ENCODE data around the gene LPP. TPM values are rescaled to one million over a fixed set of nuclear protein-coding genes. Genes with fewer than 3 reads are reported as not detected.

LPP gene
- total RNA-seq, 1 donor = 77.4 TPM

DNA sequence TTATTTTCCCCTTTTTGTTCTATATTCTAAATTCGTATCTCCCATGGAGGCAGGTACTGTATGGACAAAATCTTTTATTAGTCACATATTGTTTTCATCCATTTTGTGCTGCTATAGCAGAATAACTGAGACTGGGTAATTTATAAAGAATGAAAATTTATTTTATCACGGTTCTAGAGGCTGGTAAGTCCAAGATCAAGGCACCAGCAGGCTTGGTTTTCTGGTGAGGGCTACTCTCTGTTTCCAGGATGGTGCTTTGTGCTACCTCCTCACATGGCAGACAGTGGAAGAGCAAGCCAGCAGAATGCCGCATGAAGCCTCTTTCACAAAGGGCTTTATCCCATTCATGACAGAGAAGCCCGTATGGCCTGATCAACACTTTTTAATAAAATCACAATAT, 595.9 kb downstream of the LPP start:
- H3K4me3 ChIP-seq (ENCODE audit: insufficient read depth, low read length) = no peak overlapping the region
- TF ChIP-seq CTCF (IDR thresholded peaks at IDR 0.05; ENCODE audit: extremely low read depth, low read depth, low read length) = no peak
- no peaks in the 10 kb centered on the region for H3K36me3 ChIP-seq (ENCODE audit: insufficient read depth, low read length)
- H4K20me1 ChIP-seq (ENCODE audit: insufficient read depth, low read length) = no peaks in the 10 kb centered on the region
- H3K79me2 ChIP-seq (ENCODE audit: insufficient read depth, low read length) = peaks cover 2% of the 10 kb centered on the region
- H2AFZ ChIP-seq (ENCODE audit: low read length) = no peak overlapping the region
- no peaks in the 10 kb centered on the region for H3K9me3 ChIP-seq (ENCODE audit: low read depth, low read length)
- no peak overlapping the region for H3K27ac ChIP-seq (ENCODE audit: low read depth, low read length)
- DNase-seq (ENCODE audit: insufficient read length, low spot score, missing footprints) = no peak
- no peaks in the 10 kb centered on the region for H3K4me1 ChIP-seq (ENCODE audit: insufficient read depth, low read length)
- H3K4me2 ChIP-seq (ENCODE audit: insufficient read depth, low read length) = no peak overlapping the region
- H3K27me3 ChIP-seq (ENCODE audit: insufficient read depth, low read length) = no peaks in the 10 kb centered on the region

DNA sequence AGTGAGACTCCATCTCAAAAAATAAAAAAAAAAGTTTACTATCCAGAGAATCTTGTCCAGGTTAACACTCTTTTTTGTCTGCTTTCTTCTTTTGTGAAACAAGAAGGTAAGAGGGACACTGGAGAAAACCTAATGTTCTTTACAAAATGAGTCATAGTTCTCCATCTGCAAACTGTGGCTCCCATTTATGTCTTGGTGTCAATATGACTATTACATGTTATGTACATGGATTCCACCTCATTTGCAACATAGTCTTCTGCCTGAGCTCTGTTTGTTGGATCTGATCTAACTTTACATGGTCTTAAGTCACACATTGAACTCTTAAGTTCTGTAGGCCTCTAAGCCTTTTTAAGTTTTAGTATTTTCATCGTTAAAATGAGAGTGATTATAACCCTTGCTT, 596.7 kb downstream of the LPP start:
- no peak for TF ChIP-seq CTCF (IDR thresholded peaks at IDR 0.05; ENCODE audit: extremely low read depth, low read depth, low read length)
- Histone ChIP-seq H3K79me2 (ENCODE audit: insufficient read depth, low read length) (peaks cover 2% of the 10 kb centered on the region), H3K4me1 (ENCODE audit: insufficient read depth, low read length) (no peaks in the 10 kb centered on the region), H3K4me2 (ENCODE audit: insufficient read depth, low read length) (no peak overlapping the region), H3K27ac (ENCODE audit: low read depth, low read length) (no peak overlapping the region), H3K9me3 (ENCODE audit: low read depth, low read length) (no peaks in the 10 kb centered on the region), H3K27me3 (ENCODE audit: insufficient read depth, low read length) (no peaks in the 10 kb centered on the region), H2AFZ (ENCODE audit: low read length) (no peak overlapping the region), H4K20me1 (ENCODE audit: insufficient read depth, low read length) (no peaks in the 10 kb centered on the region), H3K36me3 (ENCODE audit: insufficient read depth, low read length) (no peaks in the 10 kb centered on the region), H3K4me3 (ENCODE audit: insufficient read depth, low read length) (no peak overlapping the region)
- DNase-seq (ENCODE audit: insufficient read length, low spot score, missing footprints) = no peak

DNA sequence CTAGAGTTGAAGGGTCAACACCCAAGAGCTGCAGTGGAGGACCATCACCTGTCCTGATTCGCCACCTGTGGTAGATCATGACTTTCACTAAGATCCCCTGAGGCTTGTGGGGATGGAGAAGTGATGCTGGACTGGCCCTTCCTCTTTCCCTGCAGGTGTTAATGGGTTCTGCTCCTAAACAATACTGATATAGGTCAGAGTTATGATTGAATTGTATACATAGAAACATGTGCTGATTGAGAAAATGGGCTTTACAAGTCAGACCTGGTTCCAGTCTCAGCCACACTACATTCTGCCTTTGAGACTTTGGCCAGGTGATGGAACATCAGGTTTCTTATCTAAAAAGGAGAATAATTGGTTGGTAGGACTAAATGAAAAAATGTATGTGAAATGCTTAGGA, 598.9 kb downstream of the LPP start:
- no peaks in the 10 kb centered on the region for H3K36me3 ChIP-seq (ENCODE audit: insufficient read depth, low read length)
- H3K9me3 ChIP-seq (ENCODE audit: low read depth, low read length) = no peaks in the 10 kb centered on the region
- no peaks in the 10 kb centered on the region for H3K27me3 ChIP-seq (ENCODE audit: insufficient read depth, low read length)
- no peaks in the 10 kb centered on the region for H4K20me1 ChIP-seq (ENCODE audit: insufficient read depth, low read length)
- TF ChIP-seq CTCF (IDR thresholded peaks at IDR 0.05; ENCODE audit: extremely low read depth, low read depth, low read length) = no peak
- no peak overlapping the region for H3K4me2 ChIP-seq (ENCODE audit: insufficient read depth, low read length)
- DNase-seq (ENCODE audit: insufficient read length, low spot score, missing footprints) = no peak
- H3K79me2 ChIP-seq (ENCODE audit: insufficient read depth, low read length) = no peaks in the 10 kb centered on the region
- H3K27ac ChIP-seq (ENCODE audit: low read depth, low read length) = no peak overlapping the region
- H3K4me1 ChIP-seq (ENCODE audit: insufficient read depth, low read length) = no peaks in the 10 kb centered on the region
- H2AFZ ChIP-seq (ENCODE audit: low read length) = no peak overlapping the region
- no peak overlapping the region for H3K4me3 ChIP-seq (ENCODE audit: insufficient read depth, low read length)

GRCh38 chr3:188754267-188754666, 600.3 kb downstream of the LPP start:
- DNase-seq (ENCODE audit: insufficient read length, low spot score, missing footprints) = no peak
- H2AFZ ChIP-seq (ENCODE audit: low read length) = no peak overlapping the region
- TF ChIP-seq CTCF (IDR thresholded peaks at IDR 0.05; ENCODE audit: extremely low read depth, low read depth, low read length) = no peak
- H3K27ac ChIP-seq (ENCODE audit: low read depth, low read length) = no peak overlapping the region
- no peaks in the 10 kb centered on the region for H3K9me3 ChIP-seq (ENCODE audit: low read depth, low read length)
- no peaks in the 10 kb centered on the region for H3K27me3 ChIP-seq (ENCODE audit: insufficient read depth, low read length)
- H4K20me1 ChIP-seq (ENCODE audit: insufficient read depth, low read length) = no peaks in the 10 kb centered on the region
- H3K4me2 ChIP-seq (ENCODE audit: insufficient read depth, low read length) = no peak overlapping the region
- no peaks in the 10 kb centered on the region for H3K79me2 ChIP-seq (ENCODE audit: insufficient read depth, low read length)
- peaks cover 1% of the 10 kb centered on the region for H3K4me1 ChIP-seq (ENCODE audit: insufficient read depth, low read length)
- no peak overlapping the region for H3K4me3 ChIP-seq (ENCODE audit: insufficient read depth, low read length)
- no peaks in the 10 kb centered on the region for H3K36me3 ChIP-seq (ENCODE audit: insufficient read depth, low read length)
